HG02642 (cell line): Measurements from ENCODE around the gene MDH1.

Experiments
- ATAC-seq: cut with Tn5 transposase; IDR thresholded peaks from one replicate; pipeline ENCODE4 v1.9.1; 2021; ENCODE audit warnings: mild to moderate bottlenecking; ENCODE audit not compliant: unreplicated experiment, poor library complexity

Gene MDH1

GRCh38 chr2:63628403-63628942 lies 39.7 kb downstream of the MDH1 start:
- no peak for ATAC-seq

GRCh38 chr2:63631501-63631900 lies 42.7 kb downstream of the MDH1 start:
- ATAC-seq = no peak

- no peak for ATAC-seq
Measured at GRCh38 chr2:63632382-63632781, 43.6 kb downstream of the MDH1 start.

GRCh38 chr2:63639344-63639743 lies 50.6 kb downstream of the MDH1 start:
- no peak for ATAC-seq

GRCh38 chr2:63642946-63643345 lies 54.2 kb downstream of the MDH1 start:
- ATAC-seq = no peak

- ATAC-seq = no peak
Measured at GRCh38 chr2:63643486-63643885, 54.7 kb downstream of the MDH1 start.

- ATAC-seq = no peak
Measured at GRCh38 chr2:63648632-63649031, 59.9 kb downstream of the MDH1 start.

- ATAC-seq = no peak
Measured at GRCh38 chr2:63649829-63650228, 61.1 kb downstream of the MDH1 start.

GRCh38 chr2:63650756-63651155 lies 62.0 kb downstream of the MDH1 start:
- no peak for ATAC-seq

- ATAC-seq = no peak
Measured at GRCh38 chr2:63651356-63651755, 62.6 kb downstream of the MDH1 start.

GRCh38 chr2:63651861-63652651 lies 63.3 kb downstream of the MDH1 start:
- no peak for ATAC-seq

- no peak for ATAC-seq
Measured at GRCh38 chr2:63652652-63652985, 63.9 kb downstream of the MDH1 start.

GRCh38 chr2:63654959-63655358 lies 66.2 kb downstream of the MDH1 start:
- ATAC-seq = peak; percentile 54
